ENCODE results near the gene MALAT1.
"Not testable (repeated sequence)": the region's sequence is repeated elsewhere in the genome, so short reads cannot be mapped to it uniquely, and the experiment has no call there.

The MALAT1 gene

DNA sequence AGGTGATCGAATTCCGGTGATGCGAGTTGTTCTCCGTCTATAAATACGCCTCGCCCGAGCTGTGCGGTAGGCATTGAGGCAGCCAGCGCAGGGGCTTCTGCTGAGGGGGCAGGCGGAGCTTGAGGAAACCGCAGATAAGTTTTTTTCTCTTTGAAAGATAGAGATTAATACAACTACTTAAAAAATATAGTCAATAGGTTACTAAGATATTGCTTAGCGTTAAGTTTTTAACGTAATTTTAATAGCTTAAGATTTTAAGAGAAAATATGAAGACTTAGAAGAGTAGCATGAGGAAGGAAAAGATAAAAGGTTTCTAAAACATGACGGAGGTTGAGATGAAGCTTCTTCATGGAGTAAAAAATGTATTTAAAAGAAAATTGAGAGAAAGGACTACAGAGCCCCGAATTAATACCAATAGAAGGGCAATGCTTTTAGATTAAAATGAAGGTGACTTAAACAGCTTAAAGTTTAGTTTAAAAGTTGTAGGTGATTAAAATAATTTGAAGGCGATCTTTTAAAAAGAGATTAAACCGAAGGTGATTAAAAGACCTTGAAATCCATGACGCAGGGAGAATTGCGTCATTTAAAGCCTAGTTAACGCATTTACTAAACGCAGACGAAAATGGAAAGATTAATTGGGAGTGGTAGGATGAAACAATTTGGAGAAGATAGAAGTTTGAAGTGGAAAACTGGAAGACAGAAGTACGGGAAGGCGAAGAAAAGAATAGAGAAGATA, at the start of gene MALAT1:
MALAT1 (plus strand) TSS at position 69 of the 736 bp plus-strand sequence.
- DNase-seq (ENCODE audit: low read depth in 1 of 2, low spot score in 1 of 2), result peak; percentile 89 to 90

DNA sequence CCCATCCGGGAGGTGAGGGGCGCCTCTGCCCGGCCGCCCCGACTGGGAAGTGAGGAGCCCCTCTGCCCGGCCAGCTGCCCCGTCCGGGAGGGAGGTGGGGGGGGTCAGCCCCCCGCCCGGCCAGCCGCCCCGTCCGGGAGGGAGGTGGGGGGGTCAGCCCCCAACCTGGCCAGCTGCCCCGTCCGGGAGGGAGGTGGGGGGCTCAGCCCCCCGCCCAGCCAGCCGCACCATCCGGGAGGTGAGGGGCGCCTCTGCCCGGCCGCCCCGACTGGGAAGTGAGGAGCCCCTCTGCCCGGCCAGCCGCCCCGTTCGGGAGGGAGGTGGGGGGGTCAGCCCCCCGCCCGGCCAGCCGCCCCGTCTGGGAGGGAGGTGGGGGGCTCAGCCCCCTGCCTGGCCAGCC, 47.5 kb upstream of the MALAT1 start:
- DNase-seq (ENCODE audit: low read depth in 1 of 2, low spot score in 1 of 2), result not testable (repeated sequence)

DNA sequence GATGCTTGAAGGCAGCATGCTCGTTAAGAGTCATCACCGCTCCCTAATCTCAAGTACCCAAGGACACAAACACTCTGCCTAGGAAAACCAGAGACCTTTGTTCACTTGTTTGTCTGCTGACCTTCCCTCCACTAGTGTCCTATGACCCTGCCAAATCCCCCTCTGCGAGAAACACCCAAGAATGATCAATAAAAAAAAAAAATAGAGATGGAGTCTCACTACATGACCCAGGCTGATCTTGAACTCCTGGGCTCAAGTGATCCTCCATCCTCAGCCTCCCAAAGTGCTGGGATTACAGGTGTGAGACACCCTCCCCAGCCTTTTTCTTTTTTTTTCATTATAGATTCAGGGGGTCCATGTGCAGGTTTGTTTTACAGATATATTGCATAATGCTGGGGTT, 46.6 kb upstream of the MALAT1 start:
- not testable (repeated sequence) for DNase-seq (ENCODE audit: low read depth in 1 of 2, low spot score in 1 of 2)

DNA sequence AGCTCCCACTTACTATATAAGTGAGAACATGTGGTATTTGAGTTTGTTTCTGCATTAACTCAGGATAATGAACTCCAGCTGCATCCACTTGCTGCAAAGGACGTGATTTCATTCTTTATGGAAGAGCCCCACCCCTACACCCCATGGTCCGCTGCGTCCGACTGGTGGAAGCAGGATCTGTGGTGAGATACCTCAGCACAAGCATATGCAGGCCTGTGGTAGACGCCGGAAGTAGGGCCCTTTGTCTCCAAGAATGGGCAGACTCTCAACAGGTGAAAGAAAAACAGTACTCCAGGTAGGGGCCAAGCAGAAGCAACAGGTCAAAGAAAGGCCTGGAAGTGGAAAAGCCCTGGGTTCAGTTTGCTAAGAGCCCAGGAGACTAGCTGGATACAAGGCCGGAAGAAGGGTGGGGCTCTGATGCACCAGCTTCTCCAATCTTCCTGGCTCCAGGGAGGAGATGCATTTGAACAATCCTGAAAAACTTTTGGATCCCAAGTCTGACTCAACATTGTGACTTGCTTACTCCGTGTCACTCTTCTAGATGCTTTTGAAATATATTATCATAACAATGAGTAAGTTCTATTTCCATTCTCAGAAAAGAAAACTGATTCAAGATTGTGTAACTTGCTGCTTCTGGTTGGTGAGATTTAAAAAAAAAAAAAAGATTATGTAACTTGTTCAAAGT, 45.9 kb upstream of the MALAT1 start:
- no peak for DNase-seq (ENCODE audit: low read depth in 1 of 2, low spot score in 1 of 2)

GRCh38 chr11:65454311-65454695, 44.5 kb upstream of the MALAT1 start:
- no peak for DNase-seq (ENCODE audit: low read depth in 1 of 2, low spot score in 1 of 2)

GRCh38 chr11:65454696-65455456, 44.0 kb upstream of the MALAT1 start:
- peak; percentile 64 to 75 for DNase-seq (ENCODE audit: low read depth in 1 of 2, low spot score in 1 of 2)

DNA sequence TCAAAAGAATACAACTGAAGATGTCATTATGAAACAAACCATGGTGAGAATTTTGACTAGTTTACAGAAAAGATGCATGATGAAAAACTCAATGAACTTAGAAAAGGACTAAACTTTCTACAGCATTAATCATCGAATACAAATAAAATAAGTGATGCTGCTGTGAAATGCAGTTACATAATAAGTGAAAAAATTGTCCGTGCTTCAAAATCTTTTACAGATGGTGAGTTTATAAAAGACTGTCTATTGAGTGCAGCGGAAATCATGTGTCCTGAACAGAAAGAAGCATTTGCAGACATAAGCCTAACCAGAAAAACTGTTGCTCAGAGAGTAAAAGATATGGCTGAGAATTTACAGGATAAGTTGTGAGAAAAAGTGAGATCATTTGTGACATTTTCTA, 42.4 kb upstream of the MALAT1 start:
- no peak for DNase-seq (ENCODE audit: low read depth in 1 of 2, low spot score in 1 of 2)

GRCh38 chr11:65459552-65459951, 39.3 kb upstream of the MALAT1 start:
- DNase-seq (ENCODE audit: low read depth in 1 of 2, low spot score in 1 of 2), result no peak

- DNase-seq (ENCODE audit: low read depth in 1 of 2, low spot score in 1 of 2), result not testable (repeated sequence)
Measured at GRCh38 chr11:65465471-65465870, 33.4 kb upstream of the MALAT1 start.

GRCh38 chr11:65467306-65467705, 31.5 kb upstream of the MALAT1 start:
- not testable (repeated sequence) for DNase-seq (ENCODE audit: low read depth in 1 of 2, low spot score in 1 of 2)

DNA sequence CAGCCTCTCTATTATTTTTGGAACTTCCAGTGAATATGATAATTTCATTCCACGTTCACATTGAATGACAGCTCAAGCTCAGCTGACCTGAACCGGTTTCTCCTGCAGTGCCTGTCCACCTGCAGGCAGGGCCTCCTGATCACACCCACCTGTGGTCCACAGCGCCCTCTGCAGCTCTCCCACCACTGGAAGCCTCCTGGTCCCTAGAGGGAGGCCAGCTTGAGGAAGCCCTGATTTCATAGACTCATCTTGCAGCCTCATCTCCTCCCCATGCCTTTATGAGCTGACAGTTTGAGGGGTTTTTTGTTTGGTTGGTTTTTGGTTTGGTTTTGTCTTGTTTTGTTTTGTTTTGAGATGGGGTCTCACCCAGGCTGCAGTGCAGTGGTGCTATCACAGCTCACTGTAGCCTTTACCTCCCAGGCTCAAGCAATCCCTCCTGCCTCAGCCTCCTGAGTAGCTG, 29.9 kb upstream of the MALAT1 start:
- no peak for DNase-seq (ENCODE audit: low read depth in 1 of 2, low spot score in 1 of 2)

DNA sequence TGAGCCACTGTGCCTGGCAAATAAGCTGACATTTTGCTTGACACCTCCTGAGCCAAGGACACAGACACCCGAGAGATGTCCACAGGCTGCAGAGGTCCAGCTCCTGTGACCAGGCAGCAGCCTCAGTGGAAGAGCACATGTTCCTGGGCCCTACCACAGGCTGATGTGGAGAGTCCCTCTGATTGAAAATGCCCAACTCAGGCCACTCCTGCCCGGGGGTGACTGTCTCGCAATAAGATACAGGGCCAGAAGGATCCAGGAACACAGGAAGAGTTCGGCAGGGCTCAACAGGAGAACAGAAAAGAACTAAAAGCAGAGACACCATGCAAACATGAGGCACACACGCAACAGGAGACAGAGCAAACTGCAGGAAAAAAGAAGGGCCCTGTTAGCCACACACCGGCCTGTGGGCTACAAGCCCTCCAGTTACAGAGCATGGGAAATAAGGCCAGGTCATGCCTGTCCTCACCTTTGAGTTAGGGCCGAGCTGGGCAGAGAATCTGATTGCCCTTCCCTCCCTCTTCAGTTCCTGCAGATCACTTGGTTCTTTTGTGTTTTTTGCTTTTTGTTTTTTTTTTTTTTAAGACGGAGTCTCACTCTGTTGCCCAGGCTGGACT, 28.3 kb upstream of the MALAT1 start:
- no peak for DNase-seq (ENCODE audit: low read depth in 1 of 2, low spot score in 1 of 2)

- DNase-seq (ENCODE audit: low read depth in 1 of 2, low spot score in 1 of 2), result no peak
Measured at GRCh38 chr11:65471447-65471891, 27.4 kb upstream of the MALAT1 start.

GRCh38 chr11:65472588-65473277, 26.1 kb upstream of the MALAT1 start:
- DNase-seq (ENCODE audit: low read depth in 1 of 2, low spot score in 1 of 2), result not testable (repeated sequence)

GRCh38 chr11:65473278-65473860, 25.5 kb upstream of the MALAT1 start:
- no peak for DNase-seq (ENCODE audit: low read depth in 1 of 2, low spot score in 1 of 2)

GRCh38 chr11:65474864-65475263, 24.0 kb upstream of the MALAT1 start:
- no peak for DNase-seq (ENCODE audit: low read depth in 1 of 2, low spot score in 1 of 2)

- DNase-seq (ENCODE audit: low read depth in 1 of 2, low spot score in 1 of 2), result no peak
Measured at GRCh38 chr11:65476632-65477148, 22.2 kb upstream of the MALAT1 start.

- DNase-seq (ENCODE audit: low read depth in 1 of 2, low spot score in 1 of 2), result peak; percentile 84 to 89
Measured at GRCh38 chr11:65477149-65477965, 21.5 kb upstream of the MALAT1 start.
